ENCODE results near the gene UTF1. TPM values are rescaled to one million over a fixed set of nuclear protein-coding genes. Genes with fewer than 3 reads are reported as not detected.
A peak's percentile ranks its signal among the peaks of the same experiment; 100 is the strongest.
"Not testable (repeated sequence)": the region's sequence is repeated elsewhere in the genome, so short reads cannot be mapped to it uniquely, and the experiment has no call there.

UTF1 gene
- total RNA-seq, 3 donors from 2014 or later: not detected

GRCh38 chr10:133260895-133261725 is 31.1 kb downstream of the UTF1 start:
- H3K9me3 ChIP-seq: no peaks in the 10 kb centered on the region
- DNase-seq (peak; percentile 74 to 87 (median 82)), ATAC-seq (peak; percentile 66)
- no peak for TF ChIP-seq CTCF (IDR thresholded peaks at IDR 0.05)
- H3K4me3 ChIP-seq: peak overlapping the region; percentile 56
- no peaks in the 10 kb centered on the region for H3K36me3 ChIP-seq (ENCODE audit: low read depth)
- intact Hi-C loops (cut with DNase I, micrococcal nuclease): no loop called here
- H3K4me1 ChIP-seq (ENCODE audit: low read depth): peaks cover 50% of the 10 kb centered on the region

- Histone ChIP-seq H3K4me1 (ENCODE audit: low read depth) (peaks cover 50% of the 10 kb centered on the region), H3K9me3 (no peaks in the 10 kb centered on the region), H3K36me3 (ENCODE audit: low read depth) (no peaks in the 10 kb centered on the region), H3K4me3 (peak overlapping the region; percentile 56)
- no peak for TF ChIP-seq CTCF (IDR thresholded peaks at IDR 0.05)
- peak; percentile 93 to 95 (median 94) for DNase-seq
- peak; percentile 83 for ATAC-seq
- intact Hi-C loops (cut with DNase I, micrococcal nuclease): no loop called here
Observed at GRCh38 chr10:133261726-133262325, 31.8 kb downstream of the UTF1 start.

GRCh38 chr10:133262696-133263095 is 32.7 kb downstream of the UTF1 start:
- TF ChIP-seq CTCF (IDR thresholded peaks at IDR 0.05): no peak
- DNase-seq: peak in 1 of 3 donors; percentile 68
- peak; percentile 2 for ATAC-seq
- Histone ChIP-seq H3K36me3 (ENCODE audit: low read depth) (no peaks in the 10 kb centered on the region), H3K9me3 (no peaks in the 10 kb centered on the region), H3K4me1 (ENCODE audit: low read depth) (peaks cover 44% of the 10 kb centered on the region), H3K4me3 (no peak overlapping the region)
- intact Hi-C loops (cut with DNase I, micrococcal nuclease): no loop called here

GRCh38 chr10:133263674-133264073 is 33.7 kb downstream of the UTF1 start:
- TF ChIP-seq CTCF (IDR thresholded peaks at IDR 0.05): no peak
- DNase-seq (no peak), ATAC-seq (no peak)
- Histone ChIP-seq H3K4me1 (ENCODE audit: low read depth) (peaks cover 34% of the 10 kb centered on the region), H3K36me3 (ENCODE audit: low read depth) (no peaks in the 10 kb centered on the region), H3K4me3 (no peak overlapping the region), H3K9me3 (no peaks in the 10 kb centered on the region)
- intact Hi-C loops (cut with DNase I, micrococcal nuclease): no loop called here

- peaks cover 31% of the 10 kb centered on the region for H3K4me1 ChIP-seq (ENCODE audit: low read depth)
- intact Hi-C loops (cut with DNase I, micrococcal nuclease): no loop called here
- DNase-seq (peak; percentile 65 to 86 (median 76)), ATAC-seq (peak; percentile 24)
- no peaks in the 10 kb centered on the region for H3K36me3 ChIP-seq (ENCODE audit: low read depth)
- no peaks in the 10 kb centered on the region for H3K9me3 ChIP-seq
- H3K4me3 ChIP-seq: no peak overlapping the region
- no peak for TF ChIP-seq CTCF (IDR thresholded peaks at IDR 0.05)
Observed at GRCh38 chr10:133264461-133264860, 34.4 kb downstream of the UTF1 start.

- H3K36me3 ChIP-seq (ENCODE audit: low read depth); H3K4me3 ChIP-seq; ATAC-seq; H3K9me3 ChIP-seq; intact Hi-C loops (cut with DNase I, micrococcal nuclease): not testable (repeated sequence)
- peak in 2 of 3 donors; percentile 65 to 71 for DNase-seq
- peaks cover 31% of the 10 kb centered on the region for H3K4me1 ChIP-seq (ENCODE audit: low read depth)
Observed at GRCh38 chr10:133265052-133265451, 35.0 kb downstream of the UTF1 start.
